DMS153 treated with DMSO at 0.1 percent for 48 hours (cell line): ENCODE measurements around the gene GALNT9.

Experiments used
- DNase-seq: peaks from one replicate; lab custom pipeline; 2025; ENCODE audit not compliant: unreplicated experiment; lab: John Stamatoyannopoulos, UW

The GALNT9 gene

GRCh38 chr12:132174015-132174838, 155.2 kb downstream of the GALNT9 start:
- no peak for DNase-seq

DNA sequence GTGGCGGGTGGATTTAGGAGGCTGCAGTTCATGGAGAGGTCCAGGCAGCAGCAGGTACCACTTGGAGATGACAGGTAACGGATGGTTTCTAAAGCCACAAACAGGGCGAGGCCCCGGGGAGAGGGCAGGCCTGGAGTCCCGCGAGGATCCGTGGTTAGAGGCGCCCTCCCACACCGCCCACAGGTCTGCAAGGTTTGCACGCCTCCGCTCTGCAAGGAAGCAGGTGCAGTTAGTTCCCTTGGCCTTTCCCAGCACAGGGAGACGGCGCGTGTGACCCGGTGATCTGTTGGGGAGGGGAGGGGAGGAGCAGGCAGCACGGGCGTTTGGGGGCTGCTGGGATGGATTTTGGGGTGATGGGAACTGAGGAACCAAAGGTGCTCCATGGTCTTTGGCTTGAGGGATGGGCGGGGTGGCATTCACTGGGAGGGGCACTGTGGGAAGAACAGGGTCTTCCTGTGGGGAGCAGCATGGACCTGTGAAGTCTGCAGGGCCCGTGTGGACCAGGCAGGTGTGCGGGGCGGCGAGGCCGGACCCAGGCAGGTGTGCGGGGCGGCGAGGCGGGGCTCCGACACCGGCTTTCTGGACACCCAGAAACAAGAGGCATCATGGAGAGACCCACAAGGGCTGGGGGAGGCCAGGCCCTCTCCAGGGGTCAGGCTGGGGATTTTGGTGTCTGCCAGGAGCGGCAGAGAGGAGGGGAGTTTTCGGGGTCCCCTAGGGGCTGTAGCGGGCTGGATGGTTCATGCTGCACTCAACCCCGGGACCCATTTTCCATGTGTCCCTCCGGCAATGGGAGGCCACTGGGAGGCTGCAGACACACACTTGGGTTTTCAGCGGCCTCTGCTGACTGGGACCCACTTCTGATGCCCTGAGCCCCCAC, 156.0 kb downstream of the GALNT9 start:
- DNase-seq: no peak

GRCh38 chr12:132172619-132173018, 156.8 kb downstream of the GALNT9 start:
- no peak for DNase-seq

DNA sequence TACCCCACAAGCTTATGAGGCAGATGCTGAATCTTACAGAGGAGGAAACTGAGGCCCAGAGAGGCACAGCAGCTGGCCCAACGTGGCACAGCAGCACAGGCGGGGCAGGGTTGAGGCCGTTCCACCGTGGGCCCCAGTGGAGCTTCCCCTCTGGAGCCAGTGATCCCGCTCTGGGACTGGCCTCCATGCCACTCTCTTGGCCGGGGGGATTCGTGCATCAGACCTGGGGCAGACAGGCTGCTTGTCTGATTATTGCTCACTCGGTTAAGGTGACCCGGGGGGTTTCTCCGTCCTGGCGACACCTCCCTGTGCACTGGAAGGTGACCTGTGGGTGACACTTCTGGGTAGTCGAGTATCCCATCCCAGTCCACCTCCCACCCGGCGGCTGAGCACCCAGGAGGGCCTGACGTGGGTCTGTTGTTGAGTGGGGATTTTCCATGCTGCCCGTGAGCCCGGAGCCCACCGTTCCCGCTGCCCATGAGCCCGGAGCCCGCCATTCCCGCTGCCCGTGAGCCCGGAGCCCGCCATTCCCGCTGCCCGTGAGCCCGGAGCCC, 157.3 kb downstream of the GALNT9 start:
- DNase-seq: no peak

DNA sequence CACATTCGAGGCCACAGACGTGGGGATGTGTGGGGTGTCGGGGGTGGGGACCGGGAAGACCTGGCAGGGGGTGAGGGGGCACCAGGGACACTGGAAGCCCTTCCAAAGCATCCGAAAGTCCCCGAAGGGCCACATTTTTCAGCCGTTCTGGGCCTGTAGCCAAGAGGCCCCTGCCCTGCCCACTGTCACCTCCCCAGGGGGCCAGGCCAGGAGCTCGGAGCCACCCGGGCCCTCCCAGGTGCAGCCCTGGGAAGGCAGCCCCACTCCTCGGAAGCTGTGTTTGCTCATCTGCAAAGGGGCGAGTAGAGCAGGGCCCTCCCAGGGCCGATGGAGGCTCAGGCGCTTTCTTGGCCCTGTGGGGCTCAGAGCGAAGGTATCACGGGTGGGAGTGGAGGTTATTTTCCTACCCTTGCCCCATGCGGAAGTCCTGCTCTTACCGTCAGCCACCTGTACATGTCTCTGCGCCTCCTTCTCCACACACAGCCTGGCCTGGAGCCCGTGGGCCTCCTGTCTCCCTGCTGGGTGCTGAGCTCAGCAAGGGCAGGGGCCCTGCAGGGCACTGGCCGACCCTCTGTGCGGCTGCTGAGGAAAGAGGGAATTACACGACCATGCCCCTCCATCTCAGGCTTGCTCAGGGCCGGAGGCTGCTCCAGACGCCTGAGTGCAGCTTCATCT, 158.0 kb downstream of the GALNT9 start:
- no peak for DNase-seq

DNA sequence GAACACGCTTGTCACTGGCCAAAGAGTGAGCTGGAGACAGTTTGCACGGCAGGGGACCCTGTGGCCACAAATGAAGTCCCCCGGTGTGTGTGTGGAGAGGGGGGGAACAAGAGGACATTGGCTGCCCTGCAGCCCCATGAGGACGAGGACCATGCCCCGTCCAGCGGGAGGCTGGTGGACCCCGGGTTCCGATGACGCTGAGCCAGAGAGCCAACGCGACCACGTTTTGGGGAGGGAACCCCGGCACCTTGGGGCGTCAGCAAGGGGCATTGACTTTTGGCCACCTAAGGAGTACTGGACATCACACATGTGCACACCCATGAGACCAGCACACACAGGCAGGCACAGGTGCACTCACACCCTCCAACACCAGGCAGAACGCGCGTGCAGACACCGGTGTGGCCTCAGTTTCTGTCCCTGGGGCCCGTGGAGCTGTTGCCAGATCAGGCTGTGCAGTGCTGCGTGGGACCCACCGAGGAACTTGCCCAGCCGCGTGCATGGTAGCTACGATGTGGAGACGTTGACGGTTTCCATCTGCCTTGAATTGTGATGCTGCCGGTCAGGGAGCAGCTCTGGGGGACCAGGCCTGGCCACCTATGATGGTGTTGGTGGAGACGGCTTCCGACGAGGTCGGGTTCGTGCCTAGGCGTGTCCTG, 158.6 kb downstream of the GALNT9 start:
- no peak for DNase-seq

DNA sequence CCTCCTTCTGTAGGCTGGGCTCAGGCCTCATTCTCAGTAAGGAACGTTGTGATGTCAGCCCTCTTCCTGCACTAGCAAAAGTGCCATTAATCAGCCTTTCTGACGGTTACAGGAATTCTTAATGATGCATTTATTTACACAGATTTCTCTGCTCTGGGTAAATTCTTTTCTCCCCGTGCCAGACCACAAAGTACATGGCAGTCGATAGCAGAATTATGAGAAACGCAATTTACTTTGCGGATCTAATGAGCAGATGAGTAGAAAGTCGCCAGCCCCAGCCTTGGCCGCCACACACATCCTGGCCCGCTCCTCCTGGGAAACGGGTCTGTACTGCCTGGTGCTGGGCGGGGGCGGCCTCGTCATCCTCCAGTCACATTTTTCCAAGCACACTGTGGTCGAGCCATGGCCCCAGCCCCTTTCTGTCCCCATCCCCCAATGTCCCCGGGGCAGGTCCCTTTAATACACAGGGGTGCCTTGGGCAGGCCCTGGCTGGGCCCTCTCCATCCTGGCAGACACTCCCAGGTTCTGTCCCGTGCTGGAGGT, 159.2 kb downstream of the GALNT9 start:
- DNase-seq: peak; percentile 38

GRCh38 chr12:132169376-132169775, 160.0 kb downstream of the GALNT9 start:
- no peak for DNase-seq

GRCh38 chr12:132168311-132169031, 160.9 kb downstream of the GALNT9 start:
- DNase-seq: no peak

DNA sequence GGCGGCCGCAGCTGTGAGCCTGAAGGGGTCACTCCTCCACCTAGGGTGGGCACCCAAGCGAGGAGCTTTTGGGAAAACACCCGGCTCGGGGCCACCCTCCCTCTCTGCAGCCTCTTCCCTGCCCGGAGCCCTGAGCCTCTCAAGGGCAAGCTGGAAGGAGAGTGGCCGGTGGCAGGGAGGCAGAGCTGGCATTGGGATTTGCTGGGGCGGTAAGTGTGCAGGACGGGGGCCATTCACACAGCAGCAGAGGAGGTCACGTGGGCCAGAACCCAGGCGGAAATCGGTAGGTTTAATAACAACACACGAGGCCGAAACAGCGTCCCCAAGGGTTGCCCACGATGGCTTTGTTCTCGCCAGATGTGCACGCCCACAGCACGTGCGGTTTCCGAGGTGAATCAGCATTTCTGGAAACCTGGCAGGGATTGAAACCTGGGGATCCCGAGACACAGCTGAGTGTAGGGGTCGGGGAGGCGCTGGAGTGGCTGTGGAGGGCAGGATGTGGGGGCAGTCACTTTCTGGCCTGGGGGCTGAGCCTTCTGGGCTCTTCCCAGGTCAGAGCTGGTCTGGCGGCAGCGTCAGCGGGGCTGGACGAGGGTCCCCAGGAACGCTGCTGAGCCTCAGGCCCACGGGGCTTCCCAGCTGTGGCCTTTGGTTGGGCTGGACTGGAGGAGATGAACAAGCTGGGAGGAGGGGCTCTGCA, 161.6 kb downstream of the GALNT9 start:
- DNase-seq: no peak

DNA sequence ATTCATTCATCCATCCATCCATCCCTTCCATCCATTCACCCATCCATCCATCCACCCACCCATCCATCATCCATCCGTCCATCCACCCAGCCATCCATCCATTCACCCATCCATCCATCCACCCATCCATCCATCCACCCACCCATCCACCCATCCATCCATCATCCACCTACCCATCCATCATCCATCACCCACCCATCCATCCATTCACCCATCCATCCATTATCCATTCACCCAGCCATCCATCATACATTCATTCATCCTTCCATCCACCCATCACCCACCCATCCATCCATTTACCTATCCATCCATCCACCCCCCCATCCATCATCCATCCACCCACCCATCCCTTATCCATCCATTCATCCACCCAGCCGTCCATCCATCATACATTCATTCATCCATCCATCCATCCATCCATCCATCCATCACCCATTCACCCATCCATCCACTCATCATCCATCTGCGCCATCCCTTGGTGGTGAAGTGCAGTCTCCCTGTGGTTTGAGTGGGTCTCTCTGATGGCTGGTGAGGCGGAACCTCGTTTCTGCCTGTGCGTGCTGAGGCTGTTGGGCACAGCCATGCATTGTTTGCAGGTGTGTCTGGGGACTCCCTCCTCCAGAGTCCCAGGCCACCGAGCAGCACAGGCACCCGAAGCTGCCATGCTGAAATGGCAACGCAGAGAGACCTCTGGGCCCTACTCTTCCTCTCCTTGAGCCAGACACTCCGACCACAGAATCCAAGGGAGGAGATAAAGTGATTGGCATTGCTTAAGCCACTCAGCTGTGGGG, 162.4 kb downstream of the GALNT9 start:
- no peak for DNase-seq

GRCh38 chr12:132166093-132166492, 163.3 kb downstream of the GALNT9 start:
- DNase-seq: no peak

DNA sequence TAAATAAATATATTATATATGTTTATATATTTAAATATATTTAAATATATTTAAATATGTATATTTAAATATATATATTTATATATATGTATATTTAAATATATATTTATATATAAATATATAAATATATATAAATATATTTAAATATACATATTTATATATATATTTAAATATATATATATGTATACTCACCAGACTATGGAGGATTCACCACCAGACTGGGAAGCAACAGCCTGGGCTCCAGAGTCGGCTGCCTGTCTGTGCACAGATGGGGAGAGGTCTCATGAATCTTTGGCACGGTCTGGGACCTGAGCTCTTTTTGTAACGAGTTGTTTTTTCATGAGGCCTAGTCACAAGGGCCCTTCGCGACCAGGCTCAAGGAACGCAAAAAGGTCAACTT, 163.8 kb downstream of the GALNT9 start:
- no peak for DNase-seq

GRCh38 chr12:132164426-132164825, 165.0 kb downstream of the GALNT9 start:
- no peak for DNase-seq

GRCh38 chr12:132163911-132164288, 165.5 kb downstream of the GALNT9 start:
- no peak for DNase-seq

GRCh38 chr12:132163041-132163910, 166.1 kb downstream of the GALNT9 start:
- no peak for DNase-seq

- DNase-seq: peak; percentile 24
Observed at GRCh38 chr12:132162508-132163031, 166.8 kb downstream of the GALNT9 start.
